H1 (cell line): ENCODE results near the gene THPO. TPM values are rescaled to one million over a fixed set of nuclear protein-coding genes. Genes with fewer than 3 reads are reported as not detected.

Source experiments
- CBX8 ChIP-seq: fragments of 300-800, 300-1000 bp; sonication (generic); IDR thresholded peaks from 2 replicates; pipeline ENCODE4 v1.7.1; 2016; ENCODE audit warnings: low read depth, low read length, borderline replicate concordance
- CHD7 ChIP-seq: fragments of 300-600 bp; sonication (generic); IDR thresholded peaks from 2 replicates; pipeline ENCODE4 v1.7.1; 2012; ENCODE audit warnings: low read length, moderate library complexity, mild to moderate bottlenecking, inconsistent platforms; ENCODE audit not compliant: insufficient replicate concordance
- CREB1 ChIP-seq: IDR thresholded peaks from 2 replicates; pipeline ENCODE4 v1.6.1; 2012; ENCODE audit warnings: inconsistent platforms
- FOSL1 ChIP-seq: IDR thresholded peaks from 2 replicates; pipeline ENCODE4 v1.6.1; 2011; ENCODE audit warnings: mild to moderate bottlenecking, low read depth, low read length, moderate library complexity; ENCODE audit not compliant: insufficient read depth
- KDM1A ChIP-seq: fragments of 200-600, 300-600 bp; sonication (generic); IDR thresholded peaks from 2 replicates; pipeline ENCODE4 v1.7.1; 2016; ENCODE audit warnings: mild to moderate bottlenecking, low read length, borderline replicate concordance
- PHF8 ChIP-seq: fragments of 200-600 bp; sonication (generic); conservative IDR thresholded peaks from 2 replicates; pipeline ENCODE4 v1.7.1; 2012; ENCODE audit warnings: low read depth, mild to moderate bottlenecking, inconsistent platforms, low read length, moderate library complexity
- SIX5 ChIP-seq: IDR thresholded peaks from 2 replicates; pipeline ENCODE4 v1.6.1; 2011; ENCODE audit warnings: mild to moderate bottlenecking, low read depth, low read length
- SP2 ChIP-seq: IDR thresholded peaks from 2 replicates; pipeline ENCODE4 v1.6.1; 2012; ENCODE audit warnings: mild to moderate bottlenecking, low read length, inconsistent platforms
- SUZ12 ChIP-seq: fragments of 200-600 bp; sonication (generic); IDR thresholded peaks from 2 replicates; pipeline ENCODE4 v1.6.1; 2012; ENCODE audit warnings: mild to moderate bottlenecking, inconsistent platforms, low read length, moderate library complexity, mixed read lengths
- TCF12 ChIP-seq: IDR thresholded peaks from 2 replicates; pipeline ENCODE4 v1.6.1; 2011; ENCODE audit warnings: low read depth, mild to moderate bottlenecking, low read length
- TEAD4 ChIP-seq: IDR thresholded peaks from 2 replicates; pipeline ENCODE4 v1.6.1; 2012; ENCODE audit warnings: low read depth, low read length, inconsistent platforms, mixed read lengths
- polyA plus RNA-seq, 7 experiments: library from polyadenylated mRNA; depleted of rRNA in 3 of 7; stranded (reverse) in 5 of 7; unstranded in 2 of 7; fragments of >200 nt in 5 of 7; fragments of 200-250 nt in 2 of 7; gene quantifications; 1 replicate in 5 of 7; 2 replicates in 1 of 7; 4 replicates in 1 of 7; pipeline versions ENCODE4 v1.2.1 to v1.2.3, GENCODE V29; 2011 to 2013; ENCODE audit warnings: missing spikeins in 2 of 7, mixed read lengths in 2 of 7
- total RNA-seq: library from RNA; stranded (reverse); fragmentation: NEBNext Ultra II Directional; extraction: Animal tissue kit (Norgen Biotek cat#: 25700); gene quantifications from 2 replicates; pipeline ENCODE4 v1.2.1, GENCODE V29; 2021

The THPO gene
- total and polyA plus RNA-seq, 2 of the 8 experiments (the other 6 are each of a cell fraction or from before 2014, with no cell fraction given) = 0.82 to 1.2 TPM

- TF ChIP-seq CHD7 (no peak), SP2 (no peak), PHF8 (no peak), CBX8 (no peak), TCF12 (no peak), FOSL1 (no peak), TEAD4 (no peak), SUZ12 (no peak), KDM1A (no peak), SIX5 (no peak), CREB1 (no peak)
Measured at GRCh38 chr3:184349563-184350470, 28.2 kb downstream of the THPO start (continued).
